GM19438 (cell line): ENCODE data around the gene ITFG1.
"Not testable (repeated sequence)": the region's sequence is repeated elsewhere in the genome, so short reads cannot be mapped to it uniquely, and the experiment has no call there.

ENCODE experiments used
- ATAC-seq: cut with Tn5 transposase; IDR thresholded peaks from one replicate; pipeline ENCODE4 v1.9.1; 2021; ENCODE audit warnings: low read depth; ENCODE audit not compliant: unreplicated experiment

ITFG1 gene

DNA sequence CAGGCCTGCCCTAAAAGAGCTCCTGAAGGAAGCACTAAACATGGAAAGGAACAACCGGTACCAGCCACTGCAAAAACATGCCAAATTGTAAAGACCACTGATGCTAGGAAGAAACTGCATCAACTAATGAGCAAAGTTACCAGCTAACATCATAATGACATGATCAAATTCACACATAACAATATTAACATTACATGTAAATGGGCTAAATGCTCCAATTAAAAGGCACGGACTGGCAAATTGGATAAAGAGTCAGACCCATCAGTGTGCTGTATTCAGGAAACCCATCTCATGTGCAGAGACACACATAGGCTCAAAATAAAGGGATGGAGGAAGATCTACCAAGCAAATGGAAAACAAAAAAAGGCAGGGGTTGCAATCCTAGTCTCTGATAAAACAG is 111.8 kb downstream of the ITFG1 start:
- not testable (repeated sequence) for ATAC-seq

DNA sequence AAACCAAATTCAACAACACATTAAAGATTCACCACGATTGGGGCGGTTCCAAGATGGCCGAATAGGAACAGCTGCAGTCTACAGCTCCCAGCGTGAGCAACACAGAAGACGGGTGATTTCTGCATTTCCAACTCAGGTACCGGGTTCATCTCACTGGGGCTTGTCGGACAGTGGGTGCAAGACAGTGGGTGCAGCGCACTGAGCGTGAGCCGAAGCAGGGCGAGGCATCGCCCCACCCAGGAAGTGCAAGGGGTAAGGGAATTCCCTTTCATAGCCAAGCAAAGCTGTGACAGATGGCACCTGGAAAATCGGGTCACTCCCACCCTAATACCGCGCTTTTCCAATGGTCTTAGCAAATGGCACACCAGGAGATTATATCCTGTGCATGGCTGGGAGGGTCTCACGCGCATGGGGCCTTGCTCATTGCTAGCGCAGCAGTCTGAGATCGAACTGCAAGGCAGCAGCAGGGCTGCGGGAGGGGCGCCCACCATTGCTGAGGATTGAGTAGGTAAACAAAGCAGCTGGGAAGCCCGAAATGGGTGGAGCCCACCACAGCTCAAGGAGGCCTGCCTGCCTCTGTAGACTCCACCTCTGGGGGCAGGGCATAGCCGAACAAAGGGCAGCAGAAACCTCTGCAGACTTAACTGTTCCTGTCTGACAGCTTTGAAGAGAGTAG is 113.7 kb downstream of the ITFG1 start:
- not testable (repeated sequence) for ATAC-seq

DNA sequence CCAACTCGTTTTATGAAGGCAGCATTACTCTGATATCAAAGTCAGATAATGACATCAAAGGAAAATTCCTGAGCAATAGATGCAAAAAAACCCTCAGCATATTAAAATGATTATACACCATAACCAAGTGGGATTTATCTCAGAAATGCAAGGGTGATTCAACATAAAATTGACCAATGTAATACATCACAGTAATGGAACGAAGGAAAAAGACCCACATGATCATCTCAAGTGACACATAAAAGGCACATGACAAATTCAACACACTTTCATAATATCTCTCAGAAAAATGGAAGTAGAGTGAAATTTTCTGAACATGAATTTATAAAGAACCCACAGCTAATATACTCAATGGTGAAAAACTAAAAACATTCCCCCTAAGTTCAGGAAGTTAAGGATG is 118.8 kb downstream of the ITFG1 start:
- no peak for ATAC-seq

DNA sequence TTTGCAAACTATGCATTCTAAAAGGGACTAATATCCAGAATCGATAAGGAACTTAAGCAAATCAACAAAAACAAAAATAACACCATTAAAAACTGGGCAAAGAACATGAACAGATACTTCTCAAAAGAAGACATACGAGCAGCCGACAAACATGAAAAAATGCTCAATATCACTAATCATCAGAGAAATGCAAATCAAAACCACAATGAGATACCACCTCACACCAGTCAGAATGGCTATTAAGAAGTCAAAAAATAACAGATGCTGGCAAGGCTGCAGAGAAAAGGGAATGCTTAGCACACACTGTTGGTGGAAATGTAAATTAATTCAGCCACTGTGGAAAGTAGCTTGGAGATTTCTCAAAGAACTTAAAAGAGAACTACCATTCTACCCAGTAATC is 130.3 kb downstream of the ITFG1 start:
- not testable (repeated sequence) for ATAC-seq

DNA sequence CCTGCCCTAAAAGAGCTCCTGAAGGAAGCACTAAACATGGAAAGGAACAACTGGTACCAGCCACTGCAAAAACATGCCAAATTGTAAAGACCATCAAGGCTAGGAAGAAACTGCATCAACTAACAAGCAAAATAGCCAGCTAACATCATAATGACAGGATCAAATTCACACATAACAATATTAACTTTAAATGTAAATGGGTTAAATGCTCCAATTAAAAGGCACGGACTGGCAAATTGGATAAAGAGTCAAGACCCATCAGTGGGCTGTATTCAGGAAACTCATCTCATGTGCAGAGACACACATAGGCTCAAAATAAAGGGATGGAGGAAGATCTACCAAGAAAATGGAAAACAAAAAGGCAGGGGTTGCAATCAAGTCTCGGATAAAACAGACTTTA is 136.6 kb downstream of the ITFG1 start:
- ATAC-seq, result not testable (repeated sequence)

DNA sequence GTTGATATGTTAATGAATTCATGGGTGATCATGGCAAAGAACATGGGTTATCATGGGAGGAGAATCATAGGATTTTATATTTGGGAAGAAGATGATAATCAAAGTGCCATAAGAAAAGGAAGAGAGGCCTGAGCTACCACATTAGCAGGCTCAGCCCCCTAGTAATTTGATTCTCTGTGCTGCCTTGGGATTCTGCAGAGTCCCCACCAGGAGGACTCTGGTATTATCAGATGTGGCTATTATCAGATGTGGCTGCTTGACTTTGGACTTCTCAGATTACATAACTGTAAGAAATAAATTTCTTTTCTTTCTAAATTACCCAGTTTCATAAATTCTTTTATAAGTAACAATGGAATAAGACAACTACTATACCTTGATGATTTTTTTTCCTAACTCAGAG is 137.6 kb downstream of the ITFG1 start:
- ATAC-seq, result no peak

DNA sequence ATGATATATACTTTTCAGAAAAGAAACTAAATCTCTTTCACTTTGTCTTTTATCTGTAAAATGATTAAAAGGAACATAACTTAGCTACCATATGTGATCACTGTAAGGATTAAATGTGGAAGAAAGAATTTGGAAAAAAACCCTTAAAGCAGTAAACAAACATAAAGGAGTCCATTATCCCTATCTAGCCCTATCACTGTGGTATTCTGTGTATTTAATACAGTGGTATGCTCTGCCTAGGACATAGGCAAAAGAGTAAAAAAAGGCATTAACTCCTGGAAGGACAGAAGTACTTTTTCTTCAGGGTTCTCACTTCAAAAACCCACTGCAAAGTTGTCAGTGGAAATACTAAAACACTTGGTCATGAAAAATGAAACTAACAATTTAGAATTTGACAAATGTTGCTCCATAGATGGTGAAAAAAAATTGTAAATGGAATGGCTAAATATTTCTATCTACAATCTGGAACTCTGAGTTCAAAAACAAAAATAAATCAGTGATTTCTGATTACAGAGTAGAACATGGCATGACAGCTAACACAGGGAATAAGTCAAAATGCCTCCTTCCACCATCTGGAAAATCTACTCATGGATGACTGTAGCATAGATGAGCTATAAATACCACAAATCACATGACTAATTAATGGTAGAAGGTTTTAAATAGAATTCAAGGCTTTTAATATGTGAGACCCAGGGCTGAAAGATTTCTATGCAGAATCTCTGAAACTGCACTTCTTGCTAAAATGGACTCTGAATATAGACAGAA is 140.1 kb downstream of the ITFG1 start:
- no peak for ATAC-seq

DNA sequence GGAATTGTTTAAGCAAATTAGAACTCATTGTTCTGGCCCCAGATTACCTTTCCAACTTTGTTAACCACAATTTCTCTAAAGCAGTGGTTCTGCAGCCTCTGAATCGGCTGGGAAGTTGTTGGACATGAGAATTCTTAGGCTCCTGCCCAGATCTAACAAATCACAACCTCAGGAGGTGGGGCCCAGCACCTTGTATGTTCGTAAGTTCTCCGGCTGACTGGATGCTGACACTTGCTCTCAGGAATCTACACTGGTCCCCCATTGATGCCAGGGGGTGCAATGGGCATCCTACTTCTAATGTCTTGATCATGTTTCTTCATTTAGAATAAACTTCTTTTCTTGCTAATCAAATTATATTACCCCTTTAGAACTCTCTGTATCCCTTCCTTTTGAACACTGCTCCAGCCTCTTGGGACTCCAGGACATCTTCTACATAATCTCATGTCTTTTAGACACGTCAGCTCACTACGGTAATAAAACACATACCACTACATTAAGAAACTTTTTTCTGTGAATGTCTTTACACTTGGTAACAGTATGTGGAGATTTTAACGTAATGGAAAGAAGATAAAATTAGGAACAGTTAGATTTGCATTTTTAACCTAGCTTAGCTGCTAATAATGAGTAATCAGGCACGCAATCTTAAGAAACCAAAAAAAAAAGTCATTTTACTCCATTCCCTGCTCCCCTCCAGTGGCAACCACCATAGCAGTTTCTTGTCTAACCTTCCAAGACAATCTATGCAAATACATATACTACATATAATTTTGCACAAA is 143.2 kb downstream of the ITFG1 start:
- no peak for ATAC-seq

DNA sequence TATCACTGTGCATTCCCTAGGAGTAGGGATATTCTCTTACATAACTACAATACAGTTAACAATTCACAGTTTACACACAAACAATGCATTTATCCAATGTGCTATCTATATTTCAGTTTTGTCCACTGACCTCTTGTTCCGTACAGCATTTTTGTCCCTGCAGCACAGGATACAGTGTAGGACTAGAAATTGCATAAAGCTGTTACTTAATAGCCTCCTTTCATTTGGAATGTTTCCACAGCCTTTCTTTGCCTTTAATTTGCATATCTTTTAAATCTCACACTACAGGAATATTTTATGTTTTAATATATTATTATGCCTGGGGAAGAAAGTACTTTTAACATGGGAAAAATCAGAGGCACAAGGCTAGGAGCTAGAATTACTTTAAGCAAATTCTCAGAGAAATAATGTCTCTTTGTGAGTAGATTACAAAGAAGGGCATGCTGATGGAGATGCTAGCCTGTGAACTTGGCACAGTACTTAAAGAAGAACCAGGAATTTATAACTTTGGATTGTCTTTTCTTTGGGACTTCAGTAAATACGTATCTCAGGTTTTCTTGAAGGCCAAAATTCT is 144.3 kb downstream of the ITFG1 start:
- ATAC-seq, result no peak

DNA sequence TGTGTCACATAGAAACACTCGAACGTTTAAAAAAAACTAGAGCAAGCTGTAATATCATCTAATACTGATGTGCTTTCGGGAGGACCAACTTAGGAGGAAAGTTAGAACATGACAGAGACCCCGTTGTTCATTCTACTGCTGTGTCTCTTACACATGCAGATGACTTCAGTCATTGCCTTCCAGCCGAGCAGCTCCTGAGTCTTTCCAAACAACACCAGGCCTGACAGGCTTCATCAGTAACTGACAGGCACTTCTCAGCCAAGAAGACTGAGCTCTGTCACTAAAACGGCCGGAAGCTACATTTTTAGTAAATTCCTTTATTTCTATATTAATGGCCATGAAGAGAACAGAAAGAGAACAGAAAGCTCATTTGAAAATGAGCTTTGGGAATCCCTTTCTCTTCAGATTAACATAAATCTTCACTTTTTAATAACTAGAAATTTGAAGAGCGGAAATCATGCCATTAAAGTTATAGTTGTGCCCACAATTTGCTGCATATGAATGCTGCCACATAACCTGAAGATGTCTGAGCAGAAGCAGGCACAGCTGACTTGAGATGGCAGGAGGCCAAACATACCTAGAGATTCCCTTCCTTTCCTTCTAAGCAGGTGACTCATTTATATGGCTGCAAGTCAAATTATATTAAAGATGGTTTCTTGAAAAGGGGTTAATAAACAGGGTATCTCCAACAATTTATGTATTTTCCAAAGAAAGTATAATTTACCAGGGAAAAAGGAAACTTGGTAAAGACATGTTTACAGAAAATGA is 148.9 kb downstream of the ITFG1 start:
- ATAC-seq, result no peak

DNA sequence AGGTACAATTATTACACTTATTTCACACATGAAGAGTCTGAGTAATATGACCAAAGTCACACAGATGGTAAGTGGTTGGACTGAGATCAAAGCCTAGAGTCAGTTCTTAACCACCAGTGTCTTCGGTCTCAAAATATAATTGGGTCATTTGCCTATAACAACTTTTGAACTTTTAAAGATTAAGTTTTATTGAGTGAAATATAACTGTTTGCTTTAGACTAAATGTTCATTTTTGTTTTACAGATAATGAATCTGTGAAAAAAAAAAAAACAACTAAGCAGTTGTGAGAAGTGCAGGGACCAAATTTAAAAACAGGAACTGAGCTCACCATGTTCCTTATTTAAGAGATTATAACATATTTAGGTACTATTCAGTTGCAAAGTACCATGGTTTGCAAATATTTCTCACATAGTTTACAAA is 150.1 kb downstream of the ITFG1 start:
- no peak for ATAC-seq

DNA sequence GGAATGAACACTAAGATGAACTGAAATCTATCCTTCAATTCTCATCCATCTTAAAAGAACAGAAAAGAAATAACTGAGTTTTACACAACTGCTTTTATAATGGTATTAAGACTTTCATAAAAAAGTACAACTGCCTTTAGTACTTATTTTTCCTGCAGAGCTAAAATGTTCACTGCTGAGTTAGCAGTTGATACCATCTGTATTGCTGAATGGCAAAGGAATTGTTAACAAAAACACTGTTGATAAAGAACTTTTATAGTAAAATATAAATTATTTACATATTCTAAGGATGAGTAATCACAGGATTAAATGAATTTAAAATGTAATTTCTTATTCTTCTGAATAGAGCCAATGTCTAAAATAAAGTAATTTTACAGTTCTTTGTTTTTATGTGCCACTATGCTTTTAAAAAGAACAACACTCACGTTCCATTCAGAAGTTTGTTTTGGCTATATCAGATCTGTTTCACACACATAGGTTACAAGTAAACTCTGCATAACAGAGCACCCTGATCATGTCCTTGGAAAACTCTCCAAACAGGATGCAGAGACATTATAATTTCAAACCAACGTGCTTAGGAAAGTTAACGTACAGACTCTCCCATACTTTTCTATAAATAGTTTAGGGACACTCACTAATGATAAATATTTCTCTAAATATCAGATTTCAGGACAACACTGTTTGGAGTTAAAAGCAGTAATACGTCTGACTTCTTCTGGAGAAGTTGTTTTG is 151.1 kb downstream of the ITFG1 start:
- ATAC-seq, result no peak

DNA sequence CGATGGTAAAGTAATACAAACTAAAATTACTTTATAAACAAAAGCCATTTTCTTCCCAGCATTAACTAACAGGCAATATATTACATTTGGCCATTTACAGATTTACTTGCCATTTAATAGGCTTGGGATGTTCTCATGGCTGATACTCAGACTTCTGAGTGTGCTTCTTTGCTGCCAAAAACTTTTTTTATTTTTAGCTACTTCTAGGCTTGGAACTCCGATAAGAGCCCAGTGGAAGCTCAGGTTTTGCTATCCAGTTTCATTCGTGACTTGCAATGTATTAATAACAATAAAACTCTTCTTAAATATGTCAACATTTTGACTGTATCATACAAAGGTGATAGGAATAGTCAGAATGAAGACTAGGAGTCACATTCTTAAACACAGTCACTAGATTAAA is 152.3 kb downstream of the ITFG1 start:
- no peak for ATAC-seq

DNA sequence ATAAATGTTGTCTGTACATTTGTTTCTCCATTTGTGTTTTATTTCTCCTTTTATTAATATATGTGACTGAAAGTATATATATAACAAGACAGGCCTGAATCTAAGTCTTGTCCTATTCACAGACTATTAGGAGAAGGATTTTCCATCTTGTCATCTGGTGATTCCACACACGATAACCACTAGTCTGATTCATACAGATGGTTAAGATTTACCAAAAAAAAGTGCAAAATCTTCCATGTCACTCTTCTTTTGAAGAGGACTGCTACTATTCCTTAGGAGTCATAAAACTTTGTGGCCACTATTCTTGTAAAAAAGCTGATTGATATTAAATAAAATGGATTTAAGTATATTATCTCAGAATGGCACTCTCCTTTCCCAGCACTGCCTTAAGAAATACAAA is 156.3 kb downstream of the ITFG1 start:
- ATAC-seq, result no peak

DNA sequence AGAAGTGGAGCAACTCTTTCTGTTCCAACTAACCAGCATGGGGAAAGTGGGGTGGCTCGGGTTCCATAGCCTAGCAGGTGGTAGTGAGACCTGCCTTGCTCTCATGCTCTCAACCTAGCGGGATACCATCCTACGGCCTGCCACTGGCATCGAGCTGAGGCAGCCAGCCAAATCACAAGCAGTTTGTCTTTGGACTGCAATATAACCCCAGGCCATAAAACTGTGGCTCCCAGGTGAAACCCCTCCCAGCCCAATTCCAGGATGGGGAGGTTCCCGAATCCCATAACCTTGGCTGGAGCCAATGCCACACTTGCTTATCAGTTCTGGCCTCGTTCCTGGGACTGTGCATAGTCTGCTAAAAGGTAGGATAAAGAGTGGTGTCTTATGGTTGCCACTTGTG is 161.3 kb downstream of the ITFG1 start:
- ATAC-seq, result no peak

DNA sequence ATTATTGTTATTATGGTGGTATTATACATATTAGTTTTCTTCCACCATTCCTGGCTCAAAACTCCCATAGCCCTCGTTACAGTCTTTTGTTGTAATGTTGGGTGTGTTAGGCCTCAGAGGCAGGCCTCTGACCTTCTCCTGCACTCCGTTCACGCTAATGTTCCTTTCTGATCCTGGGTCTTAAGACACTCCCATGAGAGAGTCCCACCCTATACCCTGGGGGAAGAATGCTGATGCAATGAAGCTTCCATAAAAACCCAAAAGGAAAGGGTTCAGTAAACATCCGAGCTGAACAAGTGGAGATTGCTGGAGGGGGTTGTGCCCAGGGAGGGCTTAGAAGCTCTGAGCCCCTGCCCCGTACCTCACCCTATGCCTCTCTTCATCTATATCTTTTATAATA is 175.9 kb downstream of the ITFG1 start:
- no peak for ATAC-seq

DNA sequence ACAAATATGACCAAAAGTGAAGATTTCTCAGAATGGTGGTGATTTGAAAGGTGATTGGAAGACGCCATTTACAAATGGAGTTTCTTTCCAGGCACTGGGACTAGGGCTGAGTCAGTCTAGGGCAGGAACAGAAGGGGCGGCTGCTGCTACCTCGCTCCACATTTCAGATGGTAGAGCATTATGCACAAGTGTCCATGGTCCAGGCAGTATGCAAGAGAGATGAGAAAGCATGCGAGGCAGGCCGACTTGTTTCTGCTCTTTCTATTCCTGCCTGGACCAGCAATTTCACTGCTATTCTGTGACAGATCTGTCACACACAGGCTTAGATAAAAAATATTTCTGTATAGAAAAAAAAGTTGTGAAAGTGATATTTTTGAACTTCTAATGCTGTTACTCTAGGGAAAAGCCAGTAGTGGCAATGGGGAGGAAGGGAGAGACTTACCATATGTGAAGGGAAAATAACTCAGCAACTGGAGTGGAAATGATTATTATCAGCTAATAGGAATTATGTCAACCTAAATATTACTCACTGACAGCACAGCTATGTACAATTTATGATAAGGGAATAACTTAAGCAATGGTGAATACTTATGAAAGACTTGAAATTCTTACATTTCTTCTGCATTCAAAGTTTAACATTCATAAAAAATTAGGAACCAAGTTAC is 182.4 kb downstream of the ITFG1 start:
- no peak for ATAC-seq

DNA sequence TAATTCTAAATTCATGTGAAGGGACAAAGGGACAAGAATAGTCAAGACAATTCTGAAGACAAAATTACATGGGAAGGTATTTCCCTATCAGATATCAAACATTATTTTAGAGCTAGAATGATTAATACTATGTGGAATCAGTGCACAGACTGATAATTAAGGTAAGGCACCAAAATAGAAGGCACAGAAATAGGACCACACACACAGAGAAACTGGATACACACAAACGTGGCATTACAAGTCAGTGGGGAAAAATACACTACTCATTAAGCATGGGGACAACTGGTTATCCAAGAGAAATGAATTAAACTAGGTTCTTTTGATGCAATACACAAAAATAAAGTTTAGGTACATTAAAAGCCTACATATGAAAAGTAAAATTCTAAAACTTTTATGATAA is 184.3 kb downstream of the ITFG1 start:
- no peak for ATAC-seq

DNA sequence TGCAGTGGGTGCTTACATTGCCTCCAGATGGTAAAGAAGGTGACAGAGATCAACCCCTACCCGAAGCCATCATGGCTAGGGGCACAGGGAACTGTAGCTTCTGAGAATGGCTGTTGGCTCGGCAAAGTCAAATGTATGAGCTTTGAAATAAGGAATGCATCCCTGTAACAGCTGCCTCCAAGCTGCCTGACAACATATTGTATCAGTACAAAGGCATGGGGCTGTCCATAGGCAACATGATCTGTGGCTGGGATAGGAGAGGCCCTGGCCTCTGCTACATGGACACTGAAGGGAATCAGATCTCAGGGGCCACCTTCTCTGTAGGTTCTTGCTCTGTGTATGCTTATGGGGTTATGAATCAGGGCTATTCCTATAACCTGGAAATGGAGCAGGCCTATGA is 197.9 kb downstream of the ITFG1 start:
- ATAC-seq, result no peak
